Heart right ventricle (tissue), 16 donors: ENCODE data around the gene QSOX1. TPM values are rescaled to one million over a fixed set of nuclear protein-coding genes. Genes with fewer than 3 reads are reported as not detected.
A peak's percentile ranks its signal among the peaks of the same experiment; 100 is the strongest.

Experiments used
- ATAC-seq, 8 donors: fragments of 200-7000 bp; cut with Tn5 transposase; one replicate each; pipeline ENCODE4 v1.9.1; 2020; ENCODE audit warnings: mild to moderate bottlenecking in 8 of 8, moderate library complexity in 8 of 8, moderate number of reproducible peaks in 1 of 8
- DNase-seq, 2 donors: peaks; one replicate each; pipeline ENCODE4 v3.0.0-alpha.2; 2020
- H3K27ac ChIP-seq, 10 donors: fragments of 200-600 bp; sonication (generic) in 2 of 10; one replicate each; pipeline versions ENCODE4 v1.5.0 to v1.8.0; 2020 to 2022; ENCODE audit warnings: mild to moderate bottlenecking in 3 of 10
- H3K27me3 ChIP-seq, 7 donors: fragments of 200-600 bp; one replicate each; pipeline ENCODE4 v1.8.0; 2021 to 2022; ENCODE audit warnings: mild to moderate bottlenecking in 2 of 7
- H3K36me3 ChIP-seq, 9 donors: fragments of 200-600 bp; sonication (generic) in 1 of 9; one replicate each; pipeline versions ENCODE4 v1.5.0 to v1.8.0; 2020 to 2022; ENCODE audit warnings: mild to moderate bottlenecking in 2 of 9
- H3K4me1 ChIP-seq, 9 donors: fragments of 200-600 bp; sonication (generic) in 1 of 9; one replicate each; pipeline versions ENCODE4 v1.5.0 to v1.8.0; 2020 to 2022; ENCODE audit warnings: mild to moderate bottlenecking in 4 of 9
- H3K4me3 ChIP-seq, 10 donors: fragments of 200-600 bp; sonication (generic) in 2 of 10; one replicate each; pipeline versions ENCODE4 v1.5.0 to v1.8.0; 2020 to 2022; ENCODE audit warnings: mild to moderate bottlenecking in 7 of 10, moderate library complexity in 2 of 10
- H3K9me3 ChIP-seq, 11 donors: fragments of 200-600 bp in 10 of 11; sonication (generic) in 2 of 11; one replicate each; pipeline versions ENCODE4 v1.5.0 to v1.8.0; 2013 to 2022; ENCODE audit warnings: mild to moderate bottlenecking in 2 of 11, control low read depth in 1 of 11, moderate library complexity in 1 of 11
- CTCF ChIP-seq, 9 donors: fragments of 200-600 bp; sonication (generic) in 2 of 9; IDR thresholded peaks; one replicate each; pipeline versions ENCODE4 v1.5.0 to v1.8.0; 2021 to 2022; ENCODE audit warnings: antibody characterized with exemption in 9 of 9, mild to moderate bottlenecking in 5 of 9, moderate library complexity in 1 of 9
- WGBS, 2 donors: extraction: QIAGEN DNeasy Blood & Tissue Kit; methylation state at CpG; one replicate each; pipeline ENCODE4 v1.1.7; 2013; ENCODE audit warnings: inconsistent platforms in 1 of 2; 5-methylcytosine and 5-hydroxymethylcytosine counted together
- intact Hi-C, 10 donors: fragments of 100-400 bp; cut with DNase I; formaldehyde crosslinking; loops; one replicate each; pipeline versions ENCODE4 v1.11.1 to v1.14.2; 2022
- polyA plus RNA-seq, 2 donors: library from polyadenylated mRNA; stranded (reverse); fragments of 200-250 nt; gene quantifications; one replicate each; pipeline ENCODE4 v1.2.3, GENCODE V29; 2013
- total RNA-seq, 10 donors: library from RNA; stranded (reverse); fragmentation: NEBNext Ultra II Directional in 3 of 10; extraction: Animal tissue kit (Norgen Biotek cat#: 25700) in 3 of 10; gene quantifications; one replicate each; pipeline versions ENCODE4 v1.2.1 to v1.2.4, GENCODE V29; 2021 to 2023
- donor health status: Arrhythmogenic right ventricular cardiomyopathy.
- donor health status: ischemic (EF 13 %, LVEDD 7.1; RV severe dilation, severe dysfunction).
- donor health status: healthy with polysubstance abuse.
- donor health status: DM: no; HTN: yes; CAD: no.
- donor health status: DM: no; HTN: no; CAD: no.
- donor health status: ischemic (EF 25% LVEDD 6.9; RV normal size, moderate dysfunction).
- donor health status: ischemic (EF 25% LVEDD 5.7; RV mildly dilated, moderate dysfunction).
- donor health status: healthy.
- donor health status: DM: yes; HTN: yes; CAD: no.
- donor health status: Ischemic cardiomyopathy.
- donor health status: ischemic (EF 35%, LVEDD 5.7; RV mildly dilated, moderate dysfunction).
- donor health status: nonischemic (EF 11% LVEDD 7.7; RV severe dilation, severe dysfunction).
- donor health status: DM: yes; HTN: yes; CAD: no.
- donor health status: PGD.
- donor health status: ischemic (EF 29% LVEDD 5.4; RV normal size, mild dysfunction).
- donor health status: nonischemic (EF 23%, LVEDD 6.1; RV moderate dilation, normal function).

QSOX1 gene
- total and polyA plus RNA-seq, 12 donors: 43.5 to 198 (median 84.6) TPM

GRCh38 chr1:180150982-180151381 lies 3.7 kb upstream of the QSOX1 start:
- intact Hi-C loops: loop anchor here in 1 of 10 donors (10.0 kb wide), 1 partner anchor 196 kb away; the partner anchor contains the start of gene CEP350
- TF ChIP-seq CTCF (IDR thresholded peaks at IDR 0.05): no peak
- Histone ChIP-seq H3K36me3 (no peaks in the 10 kb centered on the region), H3K27me3 (no peaks in the 10 kb centered on the region), H3K4me3 (no peak overlapping the region), H3K27ac (peak overlapping the region in 1 of 10 donors; percentile 36), H3K4me1 (peaks cover 0 to 26% (median 11%) of the 10 kb centered on the region in 9 donors), H3K9me3 (no peaks in the 10 kb centered on the region)
- DNase-seq (no peak), ATAC-seq (no peak)
- WGBS, 2 donors: 32 to 39% methylated on average over 1 of the region's 1 CpG

GRCh38 chr1:180151508-180151907 lies 3.2 kb upstream of the QSOX1 start:
- peak overlapping the region in 1 of 10 donors; percentile 36 for H3K27ac ChIP-seq
- H3K9me3 ChIP-seq: no peaks in the 10 kb centered on the region
- H3K4me1 ChIP-seq: peaks cover 0 to 32% (median 16%) of the 10 kb centered on the region in 9 donors
- H3K36me3 ChIP-seq: no peaks in the 10 kb centered on the region
- no peak overlapping the region for H3K4me3 ChIP-seq
- ATAC-seq (no peak), DNase-seq (no peak)
- intact Hi-C loops: loop anchor here in 1 of 10 donors (10.0 kb wide), 1 partner anchor 197 kb away; the partner anchor contains the start of gene CEP350
- WGBS, 2 donors: 83 to 87% methylated on average over 3 of the region's 3 CpGs
- no peaks in the 10 kb centered on the region for H3K27me3 ChIP-seq
- TF ChIP-seq CTCF (IDR thresholded peaks at IDR 0.05): no peak

GRCh38 chr1:180152588-180152987 lies 2.1 kb upstream of the QSOX1 start:
- H3K36me3 ChIP-seq: no peaks in the 10 kb centered on the region

GRCh38 chr1:180153032-180153431 lies 1.6 kb upstream of the QSOX1 start:
- ATAC-seq (no peak), DNase-seq (no peak)
- H3K27me3 ChIP-seq: no peaks in the 10 kb centered on the region
- intact Hi-C loops: loop anchor here in 1 of 10 donors (10.0 kb wide), 1 partner anchor 198 kb away; the partner anchor contains the start of gene CEP350
- H3K27ac ChIP-seq: no peak overlapping the region
- no peaks in the 10 kb centered on the region for H3K36me3 ChIP-seq
- H3K4me1 ChIP-seq: peaks cover 0 to 47% (median 31%) of the 10 kb centered on the region in 9 donors
- H3K4me3 ChIP-seq: no peak overlapping the region
- no peaks in the 10 kb centered on the region for H3K9me3 ChIP-seq
- no peak for TF ChIP-seq CTCF (IDR thresholded peaks at IDR 0.05)
- 84 to 92% methylated on average over 5 of the region's 5 CpGs for WGBS, 2 donors

More at GRCh38 chr1:180152588-180152987, 2.1 kb upstream of the QSOX1 start:
- Histone ChIP-seq H3K9me3 (no peaks in the 10 kb centered on the region), H3K4me1 (peaks cover 0 to 42% (median 27%) of the 10 kb centered on the region in 9 donors), H3K27me3 (no peaks in the 10 kb centered on the region), H3K27ac (no peak overlapping the region), H3K4me3 (no peak overlapping the region)
- 91 to 92% methylated on average over 6 of the region's 6 CpGs for WGBS, 2 donors
- ATAC-seq (no peak), DNase-seq (no peak)
- intact Hi-C loops: loop anchor here in 1 of 10 donors (10.0 kb wide), 1 partner anchor 198 kb away; the partner anchor contains the start of gene CEP350
- TF ChIP-seq CTCF (IDR thresholded peaks at IDR 0.05): no peak
